Body of pancreas (tissue), 4 donors: Measurements from ENCODE around the gene CAVIN3. TPM values are rescaled to one million over a fixed set of nuclear protein-coding genes. Genes with fewer than 3 reads are reported as not detected.

ENCODE experiments used
- ATAC-seq: fragments of 150-250 bp; one replicate; pipeline ENCODE4 v1.9.1; 2016
- DNase-seq, 4 donors: peaks; one replicate each; pipeline ENCODE4 v3.0.0-alpha.2; 2019
- H3K27ac ChIP-seq, 4 donors: fragments of 200-600 bp; sonication (generic); 1 replicate in 3 of 4; 2 replicates in 1 of 4; pipeline versions ENCODE4 v1.5.1 to v1.6.1; 2016 to 2019; ENCODE audit warnings: mild to moderate bottlenecking in 1 of 4, mixed read lengths in 1 of 4, moderate library complexity in 1 of 4
- H3K27me3 ChIP-seq, 2 donors: fragments of 200-600 bp; sonication (generic); one replicate each; pipeline ENCODE4 v1.6.0; 2016; ENCODE audit warnings: mild to moderate bottlenecking in 1 of 2
- H3K36me3 ChIP-seq, 2 donors: fragments of 200-600 bp; sonication (generic); replicated peaks in 1 of 2; 2 replicates each; pipeline ENCODE4 v1.5.1; 2016; ENCODE audit warnings: low read depth in 2 of 2; ENCODE audit not compliant: insufficient read depth in 1 of 2
- H3K4me1 ChIP-seq: fragments of 200-600 bp; sonication (generic); one replicate; pipeline ENCODE4 v1.6.0; 2016
- H3K4me3 ChIP-seq, 2 donors: fragments of 200-600 bp; sonication (generic); 1 replicate in 1 of 2; 2 replicates in 1 of 2; pipeline ENCODE4 v1.5.1; 2016 to 2019
- H3K9me3 ChIP-seq, 3 donors: fragments of 200-600 bp; sonication (generic); 1 replicate in 2 of 3; 2 replicates in 1 of 3; pipeline ENCODE4 v1.5.1; 2016
- POLR2A ChIP-seq, 3 donors: fragments of 450-650 bp; IDR thresholded peaks; one replicate each; pipeline ENCODE4 v1.6.1; 2016; ENCODE audit warnings: antibody characterized with exemption in 3 of 3, mild to moderate bottlenecking in 2 of 3
- WGBS, 2 donors: methylation state at CpG; one replicate each; pipeline ENCODE4 v1.1.5; 2017; 5-methylcytosine and 5-hydroxymethylcytosine counted together
- intact Hi-C: fragments of 100-400 bp; cut with DNase I; formaldehyde crosslinking; loops from one replicate; pipeline ENCODE4 v1.15.1; 2023
- total RNA-seq, 2 donors: library from RNA; depleted of rRNA; stranded (reverse); fragments of >200 nt; gene quantifications; one replicate each; pipeline ENCODE4 v1.1.0, GENCODE V29; 2016
- TF ChIP-seq, protein P1 (sequence below), 7 experiments: fragments of 450-650 bp in 4 of 7; fragments of 200-600 bp in 3 of 7; sonication (generic) in 3 of 7; IDR thresholded peaks; one replicate each; pipeline ENCODE4 v1.5.1; 2016 to 2019; ENCODE audit warnings: antibody characterized with exemption in 7 of 7

The CAVIN3 gene
- total RNA-seq, 2 donors from 2014 or later: 47.7 to 76.5 TPM

DNA sequence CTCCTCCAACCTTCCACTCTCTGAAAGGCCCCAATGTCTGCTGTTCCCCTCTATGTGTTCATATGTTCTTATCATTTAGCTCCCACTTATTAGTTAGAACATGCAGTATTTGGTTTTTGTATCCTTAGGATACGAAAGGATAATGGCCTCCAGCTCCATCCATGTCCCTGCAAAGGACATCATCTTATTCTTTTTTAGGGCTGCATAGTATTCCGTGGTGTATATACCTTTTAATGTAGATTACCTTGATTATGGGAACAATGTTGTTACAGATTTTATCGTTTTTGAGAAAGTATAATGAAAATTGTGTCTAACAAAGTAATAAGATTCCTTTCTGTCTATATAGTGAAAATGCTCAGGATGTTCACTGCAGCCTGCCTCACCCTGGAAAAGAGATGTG, 16.0 kb upstream of the CAVIN3 start:
- peaks cover 16% of the 10 kb centered on the region for H3K4me1 ChIP-seq
- WGBS, 2 donors: 77 to 85% methylated on average over 3 of the region's 3 CpGs
- intact Hi-C loops: no loop called here
- TF ChIP-seq, protein P1, sequence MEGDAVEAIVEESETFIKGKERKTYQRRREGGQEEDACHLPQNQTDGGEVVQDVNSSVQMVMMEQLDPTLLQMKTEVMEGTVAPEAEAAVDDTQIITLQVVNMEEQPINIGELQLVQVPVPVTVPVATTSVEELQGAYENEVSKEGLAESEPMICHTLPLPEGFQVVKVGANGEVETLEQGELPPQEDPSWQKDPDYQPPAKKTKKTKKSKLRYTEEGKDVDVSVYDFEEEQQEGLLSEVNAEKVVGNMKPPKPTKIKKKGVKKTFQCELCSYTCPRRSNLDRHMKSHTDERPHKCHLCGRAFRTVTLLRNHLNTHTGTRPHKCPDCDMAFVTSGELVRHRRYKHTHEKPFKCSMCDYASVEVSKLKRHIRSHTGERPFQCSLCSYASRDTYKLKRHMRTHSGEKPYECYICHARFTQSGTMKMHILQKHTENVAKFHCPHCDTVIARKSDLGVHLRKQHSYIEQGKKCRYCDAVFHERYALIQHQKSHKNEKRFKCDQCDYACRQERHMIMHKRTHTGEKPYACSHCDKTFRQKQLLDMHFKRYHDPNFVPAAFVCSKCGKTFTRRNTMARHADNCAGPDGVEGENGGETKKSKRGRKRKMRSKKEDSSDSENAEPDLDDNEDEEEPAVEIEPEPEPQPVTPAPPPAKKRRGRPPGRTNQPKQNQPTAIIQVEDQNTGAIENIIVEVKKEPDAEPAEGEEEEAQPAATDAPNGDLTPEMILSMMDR (IDR thresholded peaks at IDR 0.05): no peak
- TF ChIP-seq POLR2A (IDR thresholded peaks at IDR 0.05): no peak
- ATAC-seq (no peak), DNase-seq (no peak)
- H3K27me3 ChIP-seq: no peaks in the 10 kb centered on the region
- no peak overlapping the region for H3K27ac ChIP-seq
- no peaks in the 10 kb centered on the region for H3K9me3 ChIP-seq
- no peaks in the 10 kb centered on the region for H3K36me3 ChIP-seq
- no peak overlapping the region for H3K4me3 ChIP-seq

DNA sequence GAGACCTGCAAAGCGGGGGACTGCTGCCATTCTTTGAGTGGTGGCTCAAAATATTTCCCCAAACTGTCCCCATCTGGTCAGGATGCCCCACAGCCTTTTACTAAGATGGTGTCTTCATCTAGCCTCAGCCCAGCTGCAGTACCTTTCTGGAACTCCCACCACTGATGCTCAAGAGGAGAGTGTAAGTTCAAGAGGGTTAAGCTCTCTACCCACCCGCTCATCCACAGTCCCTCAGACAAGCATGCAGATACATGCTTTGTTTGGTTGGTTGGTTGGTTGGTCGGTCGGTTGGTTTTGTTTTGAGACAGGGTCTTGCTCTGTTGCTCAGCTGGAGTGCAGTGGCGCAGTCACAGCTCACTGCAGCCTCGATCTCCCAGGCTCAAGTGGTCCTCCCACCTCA, 14.5 kb upstream of the CAVIN3 start:
- Histone ChIP-seq H3K27ac (no peak overlapping the region), H3K9me3 (no peaks in the 10 kb centered on the region), H3K4me3 (no peak overlapping the region), H3K27me3 (no peaks in the 10 kb centered on the region), H3K4me1 (peaks cover 16% of the 10 kb centered on the region), H3K36me3 (no peaks in the 10 kb centered on the region)
- 95% methylated on average over 4 to 6 of the region's 6 CpGs for WGBS, 2 donors
- intact Hi-C loops: no loop called here
- ATAC-seq (no peak), DNase-seq (no peak)
- TF ChIP-seq, protein P1 (IDR thresholded peaks at IDR 0.05): no peak
- no peak for TF ChIP-seq POLR2A (IDR thresholded peaks at IDR 0.05)

- intact Hi-C loops: no loop called here
- Histone ChIP-seq H3K36me3 (no peaks in the 10 kb centered on the region), H3K27ac (no peak overlapping the region), H3K9me3 (no peaks in the 10 kb centered on the region), H3K4me1 (peaks cover 15% of the 10 kb centered on the region), H3K27me3 (no peaks in the 10 kb centered on the region), H3K4me3 (no peak overlapping the region)
- DNase-seq (no peak), ATAC-seq (no peak)
- TF ChIP-seq, protein P1 (IDR thresholded peaks at IDR 0.05): no peak
- no peak for TF ChIP-seq POLR2A (IDR thresholded peaks at IDR 0.05)
- 1 to 12% methylated on average over 2 of the region's 2 CpGs for whole genome bisulfite sequencing, 2 donors
Observed at GRCh38 chr11:6333095-6333494, 12.8 kb upstream of the CAVIN3 start.

DNA sequence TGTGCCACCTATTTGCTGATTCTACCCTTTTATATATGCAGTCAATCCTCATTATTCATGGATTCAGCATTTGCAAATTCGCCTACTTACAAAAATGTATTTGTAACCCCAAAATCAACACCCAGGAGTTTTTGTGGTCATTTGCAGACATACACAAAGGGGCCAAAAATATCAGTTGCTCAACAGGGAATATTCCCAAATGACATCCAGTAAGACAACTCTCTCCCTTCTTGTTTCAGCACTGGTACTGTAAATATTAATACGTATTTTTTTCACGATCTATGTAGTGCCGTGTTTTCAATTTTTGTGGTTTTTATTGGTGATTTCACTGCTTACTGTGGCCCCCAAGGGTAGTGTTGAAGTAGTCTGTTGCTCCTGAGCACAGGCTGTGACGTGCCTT, 11.8 kb upstream of the CAVIN3 start:
- intact Hi-C loops: no loop called here
- peaks cover 16% of the 10 kb centered on the region for H3K4me1 ChIP-seq
- TF ChIP-seq, protein P1 (IDR thresholded peaks at IDR 0.05): no peak
- TF ChIP-seq POLR2A (IDR thresholded peaks at IDR 0.05): no peak
- no peak overlapping the region for H3K27ac ChIP-seq
- DNase-seq: no peak
- ATAC-seq: no peak
- H3K27me3 ChIP-seq: no peaks in the 10 kb centered on the region
- no peaks in the 10 kb centered on the region for H3K36me3 ChIP-seq
- WGBS, 2 donors: 90 to 95% methylated on average over 5 of the region's 5 CpGs
- no peak overlapping the region for H3K4me3 ChIP-seq
- no peaks in the 10 kb centered on the region for H3K9me3 ChIP-seq

DNA sequence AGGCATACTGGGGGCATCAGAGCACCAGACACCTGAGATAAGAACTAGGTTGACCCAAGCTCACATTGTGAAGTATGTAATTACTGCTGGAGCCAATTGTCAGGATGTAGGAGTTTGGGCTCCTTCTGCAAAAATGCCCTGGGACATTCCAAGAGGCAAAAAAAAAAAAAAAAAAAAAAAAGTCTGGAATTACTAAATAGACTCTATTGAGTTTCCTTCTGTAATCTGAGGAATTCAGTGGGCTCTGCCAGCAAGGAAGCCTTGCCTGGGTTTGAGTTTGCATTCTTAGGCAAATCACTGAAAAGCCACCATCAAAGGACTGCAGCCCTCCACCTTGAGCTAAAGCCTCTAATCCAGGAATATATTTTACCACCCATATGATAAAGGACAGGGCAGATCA, 8.0 kb upstream of the CAVIN3 start:
- intact Hi-C loops: no loop called here
- no peaks in the 10 kb centered on the region for H3K27me3 ChIP-seq
- ATAC-seq (no peak), DNase-seq (no peak)
- no peak overlapping the region for H3K4me3 ChIP-seq
- H3K36me3 ChIP-seq: no peaks in the 10 kb centered on the region
- no peaks in the 10 kb centered on the region for H3K9me3 ChIP-seq
- H3K27ac ChIP-seq: no peak overlapping the region
- H3K4me1 ChIP-seq: peaks cover 43% of the 10 kb centered on the region
- no peak for TF ChIP-seq POLR2A (IDR thresholded peaks at IDR 0.05)
- TF ChIP-seq, protein P1 (IDR thresholded peaks at IDR 0.05): no peak
